Caco-2 (cell line): ENCODE measurements around the gene KIF1A. TPM values are rescaled to one million over a fixed set of nuclear protein-coding genes. Genes with fewer than 3 reads are reported as not detected.

ENCODE experiments used
- BruUV-seq: library from RNA; stranded (reverse); fragments of 400-500 nt; replicated peaks from 2 replicates; lab custom pipeline; 2021; lab: Mats Ljungman, UMichigan
- CTCF ChIA-PET: fragments of 300-600 bp; sonication (Branson Sonifier 250); formaldehyde crosslinking; loops from one replicate; lab custom pipeline; 2022; ENCODE audit warnings: antibody characterized with exemption; lab: Charles Lee
- POLR2A ChIA-PET: fragments of 300-600 bp; sonication (Branson Sonifier 250); formaldehyde crosslinking; loops from one replicate; lab custom pipeline; 2022; ENCODE audit warnings: antibody characterized with exemption; lab: Charles Lee
- DNase-seq, 2 experiments: peaks; one replicate each; pipeline versions ENCODE4 v3.0.0 to v3.0.0-alpha.2; 2020 to 2022
- H3K27me3 ChIP-seq: replicated peaks from 2 replicates; pipeline ENCODE4 v1.6.0; 2011; ENCODE audit warnings: low read length; ENCODE audit not compliant: control insufficient read depth, insufficient read depth
- H3K36me3 ChIP-seq: 2 replicates; pipeline ENCODE4 v1.5.1; 2011; ENCODE audit warnings: low read length; ENCODE audit not compliant: control insufficient read depth, insufficient read depth
- H3K4me1 ChIP-seq: fragments of 250-450 bp; sonication (Bioruptor Pico); 2 replicates; pipeline ENCODE4 v1.5.1; 2020; ENCODE audit warnings: mild to moderate bottlenecking
- H3K4me3 ChIP-seq: 2 replicates; pipeline ENCODE4 v1.5.1; 2011; ENCODE audit warnings: low read depth, mild to moderate bottlenecking, control low read depth, low read length
- H3K9me3 ChIP-seq: fragments of 250-450 bp; sonication (Bioruptor Pico); 2 replicates; pipeline ENCODE4 v1.5.1; 2020; ENCODE audit warnings: mild to moderate bottlenecking, moderate library complexity
- H3K27ac Mint-ChIP-seq: one replicate; pipeline ENCODE4 v1.8.0; 2022; ENCODE audit warnings: mixed read lengths; ENCODE audit not compliant: unreplicated experiment
- H3K27me3 Mint-ChIP-seq: one replicate; pipeline ENCODE4 v1.8.0; 2022; ENCODE audit warnings: mixed read lengths; ENCODE audit not compliant: insufficient read depth, unreplicated experiment
- H3K36me3 Mint-ChIP-seq: one replicate; pipeline ENCODE4 v1.8.0; 2022; ENCODE audit warnings: mild to moderate bottlenecking, mixed read lengths; ENCODE audit not compliant: insufficient read depth, unreplicated experiment
- H3K4me1 Mint-ChIP-seq: one replicate; pipeline ENCODE4 v1.8.0; 2022; ENCODE audit warnings: low read depth, mixed read lengths; ENCODE audit not compliant: unreplicated experiment
- H3K4me3 Mint-ChIP-seq: one replicate; pipeline ENCODE4 v1.8.0; 2022; ENCODE audit warnings: mild to moderate bottlenecking, moderate library complexity, mixed read lengths; ENCODE audit not compliant: unreplicated experiment
- H3K9me3 Mint-ChIP-seq: one replicate; pipeline ENCODE4 v1.8.0; 2022; ENCODE audit warnings: mixed read lengths; ENCODE audit not compliant: unreplicated experiment
- CTCF ChIP-seq, 2 experiments: fragments of 200-600 bp in 1 of 2; IDR thresholded peaks; 1 replicate in 1 of 2; 2 replicates in 1 of 2; pipeline versions ENCODE4 v1.5.1 to v1.8.0; 2011 to 2022; ENCODE audit warnings: antibody characterized with exemption in 1 of 2, control low read depth in 1 of 2, inconsistent platforms in 1 of 2, low read depth in 1 of 2, low read length in 1 of 2, mild to moderate bottlenecking in 1 of 2, moderate library complexity in 1 of 2; ENCODE audit not compliant: insufficient read depth in 1 of 2, severe bottlenecking in 1 of 2, unreplicated experiment in 1 of 2
- intact Hi-C: fragments of 100-400 bp; cut with micrococcal nuclease; formaldehyde crosslinking; loops from one replicate; pipeline ENCODE4 v1.10.0; 2022; ENCODE audit not compliant: unreplicated experiment
- total RNA-seq: library from RNA; stranded (reverse); gene quantifications from 2 replicates; pipeline ENCODE4 v1.2.3, GENCODE V29; 2022

KIF1A gene
- total RNA-seq, 1 experiment from 2014 or later: 33.1 TPM

- H3K36me3 ChIP-seq: no peaks in the 10 kb centered on the region
- H3K4me1 ChIP-seq: no peaks in the 10 kb centered on the region
- no TSS peak for BruUV-seq
- no peak overlapping the region for H3K4me3 ChIP-seq
- no peak for TF ChIP-seq CTCF (IDR thresholded peaks at IDR 0.05; ENCODE audit: insufficient read depth in 1 of 2, low read depth in 1 of 2, low read length in 1 of 2, severe bottlenecking in 1 of 2, unreplicated experiment in 1 of 2)
- H3K4me3 Mint-ChIP-seq: no peak overlapping the region
- H3K9me3 Mint-ChIP-seq: no peaks in the 10 kb centered on the region
- no peaks in the 10 kb centered on the region for H3K36me3 Mint-ChIP-seq
- no peaks in the 10 kb centered on the region for H3K9me3 ChIP-seq
- H3K4me1 Mint-ChIP-seq: no peaks in the 10 kb centered on the region
- POLR2A ChIA-PET: no interaction called here
- CTCF ChIA-PET: no interaction called here
- no peaks in the 10 kb centered on the region for H3K27me3 Mint-ChIP-seq
- no peaks in the 10 kb centered on the region for H3K27me3 ChIP-seq
- no peak for DNase-seq
- intact Hi-C loops: no loop called here
- H3K27ac Mint-ChIP-seq: no peak overlapping the region
Observed at GRCh38 chr2:240724431-240724830, 95.6 kb downstream of the KIF1A start.

GRCh38 chr2:240723851-240724250, 96.2 kb downstream of the KIF1A start:
- no peak for TF ChIP-seq CTCF (IDR thresholded peaks at IDR 0.05; ENCODE audit: insufficient read depth in 1 of 2, low read depth in 1 of 2, low read length in 1 of 2, severe bottlenecking in 1 of 2, unreplicated experiment in 1 of 2)
- POLR2A ChIA-PET: no interaction called here
- H3K4me1 ChIP-seq: no peaks in the 10 kb centered on the region
- DNase-seq: no peak
- CTCF ChIA-PET: no interaction called here
- Mint-ChIP-seq H3K4me1 (no peaks in the 10 kb centered on the region), H3K9me3 (no peaks in the 10 kb centered on the region), H3K36me3 (no peaks in the 10 kb centered on the region), H3K27ac (no peak overlapping the region), H3K4me3 (no peak overlapping the region), H3K27me3 (no peaks in the 10 kb centered on the region)
- no TSS peak for BruUV-seq
- H3K36me3 ChIP-seq: no peaks in the 10 kb centered on the region
- no peaks in the 10 kb centered on the region for H3K9me3 ChIP-seq
- H3K4me3 ChIP-seq: no peak overlapping the region
- H3K27me3 ChIP-seq: no peaks in the 10 kb centered on the region
- intact Hi-C loops: loop anchor here (1.0 kb wide), 1 partner anchor 116 kb away; no protein-coding TSS in a partner anchor

- BruUV-seq: no TSS peak
- intact Hi-C loops: loop anchor here (1.0 kb wide), 1 partner anchor 117 kb away; no protein-coding TSS in a partner anchor
- CTCF ChIA-PET: interaction anchor here (0.8 kb wide), 1 partner anchor 9 kb away, joined by 3 read pairs; no protein-coding TSS in a partner anchor
- Histone ChIP-seq H3K27me3 (no peaks in the 10 kb centered on the region), H3K9me3 (no peaks in the 10 kb centered on the region), H3K36me3 (no peaks in the 10 kb centered on the region), H3K4me1 (no peaks in the 10 kb centered on the region), H3K4me3 (no peak overlapping the region)
- no peaks in the 10 kb centered on the region for H3K9me3 Mint-ChIP-seq
- no peaks in the 10 kb centered on the region for H3K27me3 Mint-ChIP-seq
- TF ChIP-seq CTCF (IDR thresholded peaks at IDR 0.05; ENCODE audit: insufficient read depth in 1 of 2, low read depth in 1 of 2, low read length in 1 of 2, severe bottlenecking in 1 of 2, unreplicated experiment in 1 of 2): no peak
- no peaks in the 10 kb centered on the region for H3K4me1 Mint-ChIP-seq
- no peak overlapping the region for H3K27ac Mint-ChIP-seq
- no peak overlapping the region for H3K4me3 Mint-ChIP-seq
- POLR2A ChIA-PET: no interaction called here
- no peak for DNase-seq
- no peaks in the 10 kb centered on the region for H3K36me3 Mint-ChIP-seq
Observed at GRCh38 chr2:240722796-240723735, 97.0 kb downstream of the KIF1A start.
